GM18517 (cell line): ENCODE results near the gene UPK3BL2.
"Not testable (repeated sequence)": the region's sequence is repeated elsewhere in the genome, so short reads cannot be mapped to it uniquely, and the experiment has no call there.

ENCODE experiments used
- ATAC-seq: cut with Tn5 transposase; IDR thresholded peaks from one replicate; pipeline ENCODE4 v1.9.1; 2021; ENCODE audit warnings: mild to moderate bottlenecking, moderate library complexity; ENCODE audit not compliant: unreplicated experiment

UPK3BL2 gene

DNA sequence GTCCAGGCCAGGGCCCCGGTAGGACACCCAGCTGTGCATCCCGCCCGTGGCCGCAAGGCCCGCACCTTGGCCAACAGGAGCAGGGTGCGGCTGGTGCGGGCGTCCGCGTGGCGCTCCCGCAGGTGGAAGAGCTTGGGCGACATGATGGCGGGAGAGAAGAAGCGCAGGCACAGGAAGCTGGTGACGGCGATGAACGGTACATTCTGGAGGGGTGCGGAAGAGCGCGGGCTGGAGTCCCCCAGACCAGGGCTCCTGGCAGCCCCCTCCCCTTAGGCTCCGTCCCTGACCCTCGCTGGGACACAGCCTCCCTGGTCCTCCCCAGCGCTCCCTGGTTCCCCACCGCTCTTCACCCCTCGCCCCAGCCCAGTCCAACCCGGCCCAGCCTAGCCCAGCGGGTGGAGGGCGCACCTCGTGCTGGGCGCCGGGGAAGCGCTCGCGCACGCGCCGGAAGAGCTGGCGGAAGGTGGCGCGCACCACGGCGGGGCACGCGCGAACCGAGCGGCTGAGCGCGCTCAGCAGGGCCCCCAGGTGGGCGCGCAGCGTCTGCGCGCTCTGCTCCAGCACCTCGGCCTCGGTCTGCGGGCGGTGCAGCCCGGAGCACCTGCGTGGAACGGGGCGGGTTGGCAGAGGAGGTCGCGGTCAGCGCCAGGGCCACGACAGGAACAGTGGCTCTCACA, 48.9 kb downstream of the UPK3BL2 start:
- peak; percentile 54 for ATAC-seq

DNA sequence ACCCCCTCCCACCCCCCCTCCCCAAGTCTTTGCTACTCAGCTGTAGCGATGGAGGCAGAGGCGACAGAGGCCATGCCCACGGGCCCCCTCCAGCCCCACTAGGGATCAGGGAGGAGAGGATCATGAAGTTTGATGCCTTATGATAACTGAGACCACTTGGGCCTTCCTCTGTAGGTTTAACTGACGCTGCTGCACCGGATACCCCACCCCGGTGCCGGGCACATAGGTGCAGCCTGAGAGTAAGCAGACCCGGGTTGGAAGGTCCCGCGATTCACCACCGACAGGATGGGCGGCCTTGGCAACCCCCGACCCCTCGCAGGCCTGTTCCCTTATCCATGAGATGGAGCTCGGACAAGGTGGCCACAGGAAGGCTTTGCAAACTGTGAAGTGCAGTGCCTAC, 49.5 kb downstream of the UPK3BL2 start:
- not testable (repeated sequence) for ATAC-seq

DNA sequence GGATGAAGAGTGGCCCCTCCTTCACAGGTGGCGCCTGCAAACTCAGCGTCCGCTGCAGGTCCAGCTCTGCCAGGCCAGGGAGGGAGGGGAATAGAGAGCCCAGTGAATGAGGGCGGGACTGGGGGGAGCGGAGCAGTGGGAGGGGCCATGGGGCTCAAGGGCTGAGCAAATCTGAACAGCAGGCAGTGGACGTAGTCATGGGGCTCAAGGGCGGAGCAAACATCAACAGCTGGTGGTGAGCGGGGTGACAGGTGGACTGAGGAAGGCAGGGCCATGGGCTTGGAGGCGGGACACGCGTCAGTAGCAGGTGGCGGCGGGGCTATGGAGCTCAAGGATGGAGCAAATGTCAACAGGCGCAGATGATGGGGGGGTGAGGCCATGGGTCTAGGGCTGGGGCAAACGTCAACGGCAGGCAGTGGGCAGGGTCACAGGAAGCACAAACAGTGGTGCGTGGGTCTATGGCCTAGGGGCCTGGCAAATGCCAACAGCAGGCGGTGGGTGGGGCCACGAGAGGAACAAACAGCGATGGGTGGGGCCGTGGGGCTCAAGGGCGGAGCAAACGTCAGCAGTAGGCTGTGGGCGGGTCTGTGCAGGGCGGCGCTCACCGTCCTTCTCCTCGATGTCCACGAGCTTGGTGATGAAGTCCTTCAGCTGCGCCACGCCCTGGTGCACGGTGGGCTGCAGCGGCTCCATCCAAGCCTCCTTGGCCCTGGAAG, 50.1 kb downstream of the UPK3BL2 start:
- not testable (repeated sequence) for ATAC-seq

DNA sequence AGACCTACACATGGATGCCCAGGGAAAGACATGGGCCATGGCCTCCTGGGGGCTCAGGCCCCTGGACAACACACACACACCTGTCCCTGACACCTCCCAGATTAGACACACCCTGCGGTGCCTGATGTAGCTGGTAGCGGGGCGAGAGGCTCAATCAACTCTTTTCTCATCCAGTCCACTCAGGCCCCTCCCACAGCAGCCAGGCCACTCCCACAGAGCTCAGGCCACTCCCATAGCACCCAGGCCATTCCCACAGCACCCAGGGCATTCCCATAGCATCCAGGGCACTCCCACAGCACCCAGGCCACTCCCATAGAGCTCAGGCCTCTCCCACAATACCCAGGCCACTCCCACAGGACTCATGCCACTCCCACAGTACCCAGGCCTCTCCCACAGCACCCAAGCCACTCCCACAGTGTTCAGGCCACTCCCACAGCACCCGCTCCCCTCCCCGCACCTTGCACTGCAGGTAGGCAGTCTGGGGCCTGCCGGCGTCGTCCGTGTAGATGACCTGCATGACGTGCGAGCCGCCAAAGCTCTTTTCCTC, 52.9 kb downstream of the UPK3BL2 start:
- not testable (repeated sequence) for ATAC-seq
